ENCODE data around the gene POLR3A. TPM values are rescaled to one million over a fixed set of nuclear protein-coding genes. Genes with fewer than 3 reads are reported as not detected.
A peak's percentile ranks its signal among the peaks of the same experiment; 100 is the strongest.
"Not testable (repeated sequence)": the region's sequence is repeated elsewhere in the genome, so short reads cannot be mapped to it uniquely, and the experiment has no call there.

POLR3A gene
- total RNA-seq, 1 experiment from 2014 or later: 29.1 TPM

DNA sequence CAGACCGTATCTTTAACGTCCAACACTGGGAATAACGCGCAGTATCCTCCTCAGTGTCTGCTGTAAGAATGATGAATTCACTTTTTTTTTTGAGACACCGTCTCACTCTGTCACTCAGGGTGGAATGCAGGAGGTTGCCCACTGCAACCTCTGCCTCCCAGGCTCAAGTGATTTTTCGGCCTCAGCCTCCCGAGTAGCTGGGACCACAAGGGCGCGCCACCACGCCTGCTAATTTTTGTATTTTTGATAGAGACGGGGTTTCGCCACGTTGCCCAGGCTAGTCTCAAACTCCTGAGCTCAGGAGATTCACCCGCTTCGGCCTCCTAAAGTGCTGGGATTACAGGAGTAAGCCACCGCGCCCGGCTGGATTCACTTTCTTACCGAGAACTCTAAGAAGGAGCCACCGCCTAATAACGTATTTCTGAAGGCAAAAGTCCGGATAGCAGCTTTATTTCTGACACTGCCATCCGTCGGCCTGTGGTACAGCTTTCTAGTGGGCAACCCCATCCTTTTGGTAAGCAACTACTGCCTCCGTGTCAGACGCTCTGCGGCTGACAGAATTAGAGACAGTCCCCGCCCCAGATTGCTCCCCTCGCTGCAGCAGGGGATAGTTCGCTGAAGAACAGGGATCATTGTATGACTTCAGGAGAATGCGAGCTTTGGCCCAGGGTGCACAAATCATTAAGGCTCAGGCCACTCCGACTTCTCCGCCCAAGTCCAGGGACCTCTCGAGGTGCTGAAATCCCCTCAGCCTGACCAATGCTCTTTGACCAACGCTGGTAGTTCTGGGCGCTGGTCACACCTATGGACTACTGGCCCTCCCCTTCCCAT, 662 bp downstream of the POLR3A start:
- peak; percentile 29 for DNase-seq (ENCODE audit: low spot score)
- in situ Hi-C loops (cut with HindIII; ENCODE audit: low sequenced_read_pairs): no loop called here

DNA sequence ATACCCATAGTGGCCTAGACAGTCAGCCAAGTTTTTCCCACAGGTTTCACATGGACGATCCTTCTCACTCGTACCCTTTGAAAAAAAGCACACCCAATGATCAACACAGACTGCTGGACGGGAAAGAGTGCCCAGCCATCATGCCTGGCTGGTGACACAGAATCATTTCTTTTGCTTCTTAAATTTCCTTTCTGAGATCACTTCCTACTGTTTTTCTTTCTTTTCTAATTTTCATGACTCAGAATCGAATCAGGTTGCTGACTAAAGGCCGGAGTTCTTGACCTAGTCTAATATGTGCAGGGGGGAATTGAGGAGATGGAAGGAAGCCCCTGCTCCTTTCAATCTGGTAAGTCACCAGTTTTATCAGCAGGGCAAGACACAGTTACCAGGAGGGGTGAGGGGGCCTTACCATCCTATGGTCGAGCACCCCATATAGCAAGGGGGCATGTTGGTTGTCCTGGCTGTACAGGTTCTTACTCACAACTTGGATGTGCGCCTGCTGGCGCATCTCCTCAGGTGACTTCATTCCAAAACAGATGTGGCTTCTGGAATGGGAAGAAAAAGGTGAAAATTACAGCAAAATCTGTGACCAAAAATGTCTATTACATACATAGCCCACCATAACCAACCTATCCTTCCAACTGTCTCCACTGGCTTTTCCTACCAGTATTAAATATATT, 3.5 kb downstream of the POLR3A start:
- no peak for DNase-seq (ENCODE audit: low spot score)
- in situ Hi-C loops (cut with HindIII; ENCODE audit: low sequenced_read_pairs): no loop called here

DNA sequence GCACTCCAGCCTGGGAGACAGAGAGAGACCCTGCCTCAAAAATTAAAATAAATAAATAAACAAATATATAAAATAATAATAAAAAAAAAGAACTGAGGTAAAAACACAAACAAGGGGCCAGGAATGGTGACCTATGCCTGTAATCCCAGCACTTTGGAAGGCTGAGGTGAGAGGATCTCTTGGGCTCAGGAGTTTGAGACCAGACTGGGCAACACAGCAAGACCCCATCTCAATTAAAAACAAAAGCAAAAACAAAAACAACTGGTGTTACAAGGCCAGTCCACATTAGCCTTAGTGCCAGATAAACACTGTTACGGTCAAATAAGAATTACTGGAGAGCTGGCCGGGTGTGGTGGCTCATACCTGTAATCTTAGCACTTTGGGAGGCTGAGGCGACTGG, 5.6 kb downstream of the POLR3A start:
- no peak for DNase-seq (ENCODE audit: low spot score)
- in situ Hi-C loops (cut with HindIII; ENCODE audit: low sequenced_read_pairs): no loop called here

DNA sequence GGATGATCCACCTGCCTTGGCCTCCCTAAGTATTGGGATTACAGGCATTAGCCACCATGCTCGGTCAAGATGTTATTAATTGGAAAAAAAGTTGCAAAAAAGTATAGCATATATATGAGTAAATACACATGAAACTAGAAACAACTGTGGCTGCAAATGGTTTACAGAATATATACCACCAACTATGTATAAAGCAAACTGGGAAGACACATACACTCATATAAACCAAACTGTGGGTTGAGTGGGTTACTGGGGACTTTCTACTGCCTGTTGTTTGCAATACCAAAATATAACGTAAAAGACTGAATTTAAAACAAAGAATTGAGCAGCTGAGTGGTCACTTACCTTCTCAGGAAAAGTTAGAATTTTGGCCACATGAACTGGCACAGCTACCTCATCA, 8.1 kb downstream of the POLR3A start:
- in situ Hi-C loops (cut with HindIII; ENCODE audit: low sequenced_read_pairs): no loop called here
- DNase-seq (ENCODE audit: low spot score): no peak

DNA sequence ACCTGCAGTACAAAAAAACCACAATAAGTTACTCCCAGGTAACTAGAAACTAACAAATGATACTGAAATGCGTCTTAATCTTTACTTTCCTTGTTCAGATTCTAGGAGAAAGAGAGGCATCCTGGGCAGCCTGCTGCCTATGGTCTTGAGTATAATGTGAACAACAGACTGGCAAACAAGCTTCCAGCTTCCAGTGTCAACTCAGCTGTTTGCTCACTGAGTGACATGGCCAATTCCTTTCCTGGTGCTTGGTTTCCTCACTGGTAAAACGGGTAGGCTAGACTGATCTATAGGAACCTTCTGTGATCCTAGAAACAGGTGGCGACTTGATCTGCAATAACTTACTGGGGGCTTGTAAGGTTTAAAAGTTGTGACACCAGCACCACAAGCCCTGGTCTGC, 10.1 kb downstream of the POLR3A start:
- DNase-seq (ENCODE audit: low spot score): no peak
- in situ Hi-C loops (cut with HindIII; ENCODE audit: low sequenced_read_pairs): no loop called here

DNA sequence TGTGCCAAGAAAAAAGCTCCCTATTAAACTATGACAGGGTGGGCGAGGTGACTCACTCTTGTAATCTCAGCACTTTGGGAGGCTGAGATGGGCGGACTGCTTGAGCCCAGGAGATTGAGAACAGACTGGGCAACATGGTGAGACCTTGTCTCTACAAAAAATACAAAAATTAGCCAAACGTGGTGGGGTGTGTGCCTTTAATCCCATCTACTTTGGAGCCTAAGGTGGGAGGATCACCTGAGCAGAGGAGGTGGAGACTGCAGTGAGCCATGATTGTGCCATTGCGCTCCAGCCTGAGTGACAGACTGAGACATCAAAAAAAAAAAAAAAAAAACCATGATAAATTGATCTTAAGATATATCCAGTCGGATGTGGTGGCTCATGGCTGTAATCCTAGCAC, 11.5 kb downstream of the POLR3A start:
- DNase-seq (ENCODE audit: low spot score): no peak
- in situ Hi-C loops (cut with HindIII; ENCODE audit: low sequenced_read_pairs): no loop called here

DNA sequence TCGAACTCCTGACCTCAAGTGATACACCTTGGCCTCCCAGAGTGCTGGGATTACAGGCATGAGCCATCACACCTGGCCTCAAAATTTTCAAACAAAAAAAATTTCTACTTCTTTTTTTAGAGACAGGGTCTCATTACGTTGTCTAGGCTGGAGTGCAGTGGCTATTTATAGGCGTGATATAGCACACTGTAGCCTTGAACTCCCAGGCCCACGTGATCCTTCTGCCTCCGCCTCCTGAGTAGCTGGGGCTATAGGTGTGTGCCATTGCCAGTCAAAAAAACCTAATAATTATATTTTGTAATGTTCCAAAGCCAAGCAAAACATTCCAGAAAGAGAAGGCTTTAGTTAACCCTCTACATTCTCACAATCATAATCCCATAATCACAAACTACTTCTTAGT, 13.8 kb downstream of the POLR3A start:
- in situ Hi-C loops (cut with HindIII; ENCODE audit: low sequenced_read_pairs): no loop called here
- DNase-seq (ENCODE audit: low spot score): no peak

DNA sequence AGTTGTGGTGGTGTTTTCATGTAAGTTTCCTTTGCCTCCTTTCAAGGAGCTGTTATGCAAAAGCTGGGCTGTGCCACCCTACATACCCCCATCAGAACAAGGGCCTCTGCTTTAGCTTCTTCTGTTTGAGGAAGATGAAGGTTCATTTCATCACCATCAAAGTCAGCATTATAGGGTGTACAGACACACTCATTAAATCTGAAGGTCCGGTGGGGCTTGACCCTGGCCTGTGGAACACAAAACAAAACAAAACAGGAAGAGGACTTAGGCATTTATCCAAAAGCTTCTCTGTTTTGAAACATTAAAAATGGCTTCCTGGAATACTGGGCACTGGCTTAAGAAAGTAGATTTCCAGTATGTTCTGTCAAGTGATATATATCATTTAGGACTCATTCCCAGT, 15.8 kb downstream of the POLR3A start:
- no peak for DNase-seq (ENCODE audit: low spot score)
- in situ Hi-C loops (cut with HindIII; ENCODE audit: low sequenced_read_pairs): no loop called here

DNA sequence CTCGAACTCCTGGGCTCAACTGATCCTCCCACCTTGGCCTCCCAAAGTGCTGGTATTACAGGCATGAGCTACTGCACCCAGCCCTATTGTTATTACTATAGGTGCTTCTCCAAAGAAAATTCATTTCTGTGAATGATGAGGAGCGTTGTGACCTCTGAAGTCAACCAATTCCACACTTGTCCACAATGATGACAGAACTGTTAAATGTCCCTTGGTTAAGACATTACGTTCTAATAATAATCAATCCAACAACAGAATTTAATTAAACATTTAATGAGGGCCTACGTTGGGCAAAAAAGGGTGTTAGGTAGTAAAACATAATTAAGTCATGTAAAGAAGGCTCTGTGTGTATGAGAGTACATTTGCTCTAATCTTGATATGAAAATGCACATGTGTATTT, 18.2 kb downstream of the POLR3A start:
- no peak for DNase-seq (ENCODE audit: low spot score)
- in situ Hi-C loops (cut with HindIII; ENCODE audit: low sequenced_read_pairs): no loop called here

DNA sequence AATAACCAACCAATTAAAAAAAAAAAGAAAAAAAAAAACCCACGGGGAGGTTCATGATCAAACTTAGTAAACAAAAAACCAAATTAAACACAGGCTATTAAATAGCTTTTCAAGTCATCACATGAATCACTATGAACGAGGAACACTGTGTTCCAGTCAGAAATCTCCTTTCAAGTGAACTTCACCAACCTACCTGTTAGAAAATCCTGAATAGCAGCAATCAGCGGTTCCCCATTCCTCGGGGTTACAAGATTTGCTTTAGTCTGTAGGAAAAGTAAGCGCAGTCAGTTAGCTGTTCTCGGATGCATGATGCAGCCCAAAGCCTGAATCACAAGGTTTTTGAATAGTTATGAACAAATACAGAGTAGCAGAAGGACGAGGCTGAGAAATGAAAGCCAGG, 19.0 kb downstream of the POLR3A start:
- DNase-seq (ENCODE audit: low spot score): no peak
- in situ Hi-C loops (cut with HindIII; ENCODE audit: low sequenced_read_pairs): no loop called here

DNA sequence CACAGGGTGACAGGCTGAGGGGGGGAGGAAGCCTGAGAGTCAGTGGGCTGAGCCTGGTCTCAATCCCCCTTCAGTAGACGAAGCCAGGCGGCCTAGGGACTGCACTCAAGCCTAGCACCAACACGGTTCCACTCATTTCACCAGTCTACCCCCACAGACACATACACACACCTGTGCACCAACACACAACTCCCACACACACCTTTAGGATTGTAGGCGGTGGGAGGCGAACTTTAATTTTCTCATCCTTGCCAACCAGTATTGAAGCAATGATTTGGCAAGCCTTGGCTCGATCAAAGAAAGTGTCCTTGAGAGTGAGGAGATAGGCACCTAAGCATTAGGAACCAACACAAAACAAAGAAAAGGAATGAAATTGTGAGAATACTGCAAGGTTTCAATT, 19.7 kb downstream of the POLR3A start:
- DNase-seq (ENCODE audit: low spot score): no peak
- in situ Hi-C loops (cut with HindIII; ENCODE audit: low sequenced_read_pairs): no loop called here

DNA sequence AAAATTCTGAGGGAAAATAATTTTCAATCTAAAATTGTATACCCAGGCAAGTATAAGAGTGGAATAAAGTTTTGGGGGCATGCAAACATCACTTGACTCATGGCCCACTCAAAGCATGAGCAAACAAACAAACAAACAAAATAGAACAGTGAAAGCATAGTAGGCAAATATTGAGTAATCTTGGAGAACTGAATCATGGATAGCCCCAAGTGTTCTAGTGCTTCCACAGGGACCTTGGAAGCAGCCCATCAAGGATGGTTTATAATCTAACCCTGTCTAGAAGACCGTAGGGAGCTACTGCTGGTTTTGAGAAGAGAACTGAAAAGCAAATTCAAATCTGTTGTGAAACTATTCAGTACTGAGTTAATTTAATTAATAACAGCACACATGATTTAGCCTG, 22.1 kb downstream of the POLR3A start:
- in situ Hi-C loops (cut with HindIII; ENCODE audit: low sequenced_read_pairs): no loop called here
- no peak for DNase-seq (ENCODE audit: low spot score)

DNA sequence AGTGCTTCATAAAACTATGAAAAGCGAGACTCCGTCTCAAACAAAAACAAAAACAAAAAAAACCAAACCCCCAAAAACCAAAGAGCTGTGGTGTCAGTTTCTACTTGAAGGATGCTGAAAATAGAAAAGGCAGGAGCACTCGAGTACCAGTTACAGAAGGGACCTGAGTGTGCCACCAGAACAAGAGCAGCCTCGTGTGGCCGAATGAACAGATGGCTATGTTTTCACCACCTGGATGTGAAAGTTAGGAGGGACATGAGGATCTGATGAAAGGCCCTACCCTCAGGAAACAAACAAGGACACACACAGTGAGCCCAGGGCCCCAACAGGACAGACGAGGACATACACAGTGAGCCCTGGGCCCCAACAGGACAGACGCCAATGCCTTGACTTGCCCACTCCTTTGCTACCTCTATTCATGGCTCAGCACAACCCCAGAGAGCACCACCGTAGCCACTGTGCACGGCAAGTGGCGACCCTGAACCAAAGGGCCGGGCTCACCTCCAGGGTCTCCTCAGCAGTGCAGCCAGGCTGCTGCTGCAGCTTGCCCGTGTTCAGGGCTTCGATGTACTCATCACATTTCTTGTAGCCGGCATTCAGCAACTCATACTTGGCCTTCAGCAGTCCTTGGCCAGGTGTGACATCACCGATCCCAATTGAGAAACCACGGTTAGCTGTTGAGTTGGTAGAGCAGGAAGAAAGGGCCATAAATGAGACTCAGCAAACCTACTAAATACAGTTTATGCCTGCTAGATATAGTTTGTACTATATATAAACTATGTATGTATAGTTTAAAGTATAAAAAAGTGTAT, 24.9 kb downstream of the POLR3A start:
- DNase-seq (ENCODE audit: low spot score): peak; percentile 88
- in situ Hi-C loops (cut with HindIII; ENCODE audit: low sequenced_read_pairs): no loop called here

DNA sequence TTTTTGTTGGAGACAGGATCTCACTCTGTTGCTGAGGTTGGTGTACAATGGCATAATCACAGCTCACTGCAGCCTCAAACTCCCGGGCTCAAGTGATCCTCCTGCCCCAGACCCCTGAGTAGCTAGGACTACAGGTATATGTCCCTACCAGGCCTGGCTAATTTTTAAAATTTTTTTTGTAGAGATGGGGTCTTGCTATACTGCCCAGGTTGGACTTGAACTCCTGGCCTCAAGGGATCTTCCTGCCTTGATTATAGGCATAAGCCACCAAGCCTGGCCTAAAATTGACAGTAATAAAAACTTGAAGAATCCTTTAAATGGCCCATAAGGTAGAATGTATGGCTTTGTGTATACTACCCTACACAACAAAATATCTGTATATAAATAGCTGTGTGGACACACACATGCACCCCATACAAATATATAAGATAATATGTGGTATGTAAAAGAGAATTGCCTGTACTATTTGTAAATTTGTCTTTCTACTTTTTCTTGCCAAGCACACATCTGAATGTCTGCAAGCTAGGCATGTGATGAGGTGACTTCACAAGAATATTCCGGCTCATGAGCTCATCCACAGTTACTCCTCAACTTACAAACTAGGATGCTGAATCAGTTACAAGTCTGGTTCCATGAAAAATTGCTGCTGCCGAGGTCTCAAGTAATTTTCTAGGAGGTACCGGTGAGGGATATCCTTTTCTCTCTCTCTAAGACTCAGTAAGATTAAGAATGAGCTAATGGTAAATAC, 26.6 kb downstream of the POLR3A start:
- DNase-seq (ENCODE audit: low spot score): no peak
- in situ Hi-C loops (cut with HindIII; ENCODE audit: low sequenced_read_pairs): no loop called here

DNA sequence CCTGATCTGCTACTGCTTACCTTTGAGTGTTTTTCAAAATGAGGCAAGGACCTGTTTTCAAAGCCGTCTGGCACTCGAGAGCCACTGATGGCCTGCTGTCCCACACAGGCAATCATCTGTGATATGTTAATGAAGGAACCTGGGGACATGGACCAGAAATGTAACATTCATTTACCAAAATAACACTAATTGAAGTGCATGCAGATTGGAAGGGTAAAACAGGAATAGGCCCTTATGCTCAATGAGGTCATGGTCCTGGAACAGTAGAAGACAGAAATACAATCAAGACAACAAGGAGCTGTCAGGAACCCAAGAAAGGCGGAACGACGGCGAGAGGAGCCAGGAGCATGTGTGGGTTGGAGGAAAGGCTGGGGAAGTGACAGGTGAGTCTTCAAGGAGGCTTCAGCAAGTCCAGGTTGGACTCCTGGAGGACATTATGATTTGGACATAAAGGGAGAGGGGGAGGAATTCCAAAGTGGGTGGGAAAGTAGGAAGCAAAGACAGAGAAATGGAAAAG, 28.3 kb downstream of the POLR3A start:
- in situ Hi-C loops (cut with HindIII; ENCODE audit: low sequenced_read_pairs): no loop called here
- peak; percentile 85 for DNase-seq (ENCODE audit: low spot score)

DNA sequence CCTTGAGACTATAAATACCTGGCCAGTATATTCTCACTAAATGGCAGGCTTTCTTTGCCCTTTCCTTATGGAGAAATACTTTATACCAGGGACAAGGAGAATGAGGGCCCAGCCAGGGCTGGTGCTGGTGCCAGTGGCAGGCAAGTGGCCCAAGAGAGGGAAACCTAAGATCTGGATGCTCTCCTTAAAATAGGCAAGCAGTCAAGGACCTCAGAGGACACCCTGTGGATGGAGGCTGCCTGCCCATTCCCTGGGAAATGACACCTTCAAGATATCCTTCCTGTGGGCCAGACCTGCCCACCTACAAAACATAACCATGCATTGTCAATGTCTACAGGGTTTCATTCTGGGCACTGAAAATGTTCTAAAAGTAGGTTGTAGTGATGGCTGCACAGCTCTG, 29.1 kb downstream of the POLR3A start:
- in situ Hi-C loops (cut with HindIII; ENCODE audit: low sequenced_read_pairs): no loop called here
- DNase-seq (ENCODE audit: low spot score): no peak

DNA sequence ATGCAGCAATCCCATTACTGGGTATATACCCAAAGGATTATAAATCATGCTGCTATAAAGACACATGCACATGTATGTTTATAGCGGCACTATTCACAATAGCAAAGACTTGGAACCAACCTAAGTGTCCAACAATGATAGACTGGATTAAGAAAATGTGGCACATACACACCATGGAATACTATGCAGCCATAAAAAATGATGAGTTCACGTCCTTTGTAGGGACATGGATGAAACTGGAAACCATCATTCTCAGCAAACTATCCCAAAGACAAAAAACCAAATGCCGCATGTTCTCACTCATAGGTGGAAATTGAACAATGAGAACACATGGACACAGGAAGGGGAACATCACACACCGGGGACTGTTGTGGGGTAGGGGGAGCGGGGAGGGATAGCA, 30.5 kb downstream of the POLR3A start:
- DNase-seq (ENCODE audit: low spot score); in situ Hi-C loops (cut with HindIII; ENCODE audit: low sequenced_read_pairs): not testable (repeated sequence)

DNA sequence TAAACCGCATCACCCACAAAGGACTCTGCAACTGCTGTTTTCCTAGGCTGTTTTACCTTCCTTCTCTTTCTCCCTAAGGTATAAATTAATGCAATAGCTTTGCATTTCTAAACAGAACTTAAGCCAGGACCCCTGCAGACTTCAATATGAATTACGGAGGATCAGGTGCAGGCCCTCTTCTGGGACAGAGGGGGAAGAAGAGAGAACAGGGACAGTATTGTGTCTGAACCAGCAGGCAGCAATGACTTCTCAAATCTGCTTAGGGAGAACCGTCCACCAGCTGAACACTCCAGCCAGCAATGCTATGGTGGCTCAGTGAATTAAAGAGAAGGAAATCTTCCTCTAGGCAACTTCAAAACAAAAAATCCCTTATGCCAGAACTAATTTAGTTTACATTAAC, 35.7 kb downstream of the POLR3A start:
- no peak for DNase-seq (ENCODE audit: low spot score)
- in situ Hi-C loops (cut with HindIII; ENCODE audit: low sequenced_read_pairs): no loop called here

DNA sequence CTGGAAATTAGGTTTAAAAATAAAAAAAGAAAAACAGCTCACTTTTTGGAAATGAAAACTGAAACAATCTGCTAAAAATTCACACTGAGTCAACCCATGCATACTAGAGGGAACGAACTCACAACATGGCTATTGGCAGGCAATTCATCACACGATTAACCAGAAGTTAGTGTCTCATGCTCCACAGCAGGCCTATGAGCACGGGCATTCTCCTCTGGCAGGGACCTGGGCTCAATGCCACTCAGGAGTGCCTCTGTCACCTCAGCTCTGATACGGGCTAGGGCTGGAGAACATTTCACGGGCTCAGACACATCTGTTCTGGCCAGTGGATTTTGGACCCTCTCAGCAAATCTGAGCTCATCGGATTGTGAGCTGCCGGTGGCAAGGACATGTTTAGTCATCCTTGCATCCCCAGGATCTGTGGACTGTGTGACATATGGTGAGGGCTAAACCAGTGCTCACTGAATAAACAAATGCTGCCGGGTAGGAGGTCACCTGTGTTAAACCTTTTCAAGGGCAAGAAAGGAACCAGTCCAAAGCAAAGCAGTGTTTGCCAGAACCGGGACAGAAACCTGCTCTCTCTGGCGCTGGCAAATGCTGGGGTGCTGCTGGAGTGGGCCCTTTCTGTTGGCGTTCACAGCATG, 40.1 kb downstream of the POLR3A start:
- DNase-seq (ENCODE audit: low spot score): peak; percentile 91
- in situ Hi-C loops (cut with HindIII; ENCODE audit: low sequenced_read_pairs): no loop called here
